VCaP (cell line): ENCODE results near the gene RYR2.

Source experiments
- H3K27ac ChIP-seq: fragments of 450-650 bp; 2 replicates; pipeline ENCODE4 v1.5.1; 2017
- TF ChIP-seq, protein P1 (sequence below): fragments of 450-650 bp; conservative IDR thresholded peaks from 2 replicates; pipeline ENCODE4 v1.5.1; 2017; ENCODE audit warnings: mild to moderate bottlenecking, moderate library complexity

Gene RYR2

DNA sequence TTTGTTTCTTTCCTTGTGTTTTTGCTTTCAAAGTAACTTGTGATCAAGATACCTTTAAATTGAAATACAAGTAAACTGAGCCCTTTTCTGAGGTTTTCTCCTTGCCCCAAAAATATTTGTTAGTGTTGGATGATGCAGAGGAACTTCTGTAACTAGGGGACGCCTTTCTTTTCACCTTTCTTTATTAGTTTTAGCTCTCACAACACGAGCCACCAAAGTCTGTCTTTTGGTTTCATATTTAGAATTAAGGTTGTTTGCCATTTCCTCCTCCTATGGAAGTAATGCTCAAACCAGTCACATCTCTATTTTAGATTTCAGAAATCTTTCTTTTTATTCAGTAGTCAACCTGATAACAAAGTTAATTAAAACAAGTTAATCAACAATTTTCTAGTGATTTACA is 727.9 kb downstream of the RYR2 start:
- no peak overlapping the region for H3K27ac ChIP-seq
- TF ChIP-seq, protein P1, sequence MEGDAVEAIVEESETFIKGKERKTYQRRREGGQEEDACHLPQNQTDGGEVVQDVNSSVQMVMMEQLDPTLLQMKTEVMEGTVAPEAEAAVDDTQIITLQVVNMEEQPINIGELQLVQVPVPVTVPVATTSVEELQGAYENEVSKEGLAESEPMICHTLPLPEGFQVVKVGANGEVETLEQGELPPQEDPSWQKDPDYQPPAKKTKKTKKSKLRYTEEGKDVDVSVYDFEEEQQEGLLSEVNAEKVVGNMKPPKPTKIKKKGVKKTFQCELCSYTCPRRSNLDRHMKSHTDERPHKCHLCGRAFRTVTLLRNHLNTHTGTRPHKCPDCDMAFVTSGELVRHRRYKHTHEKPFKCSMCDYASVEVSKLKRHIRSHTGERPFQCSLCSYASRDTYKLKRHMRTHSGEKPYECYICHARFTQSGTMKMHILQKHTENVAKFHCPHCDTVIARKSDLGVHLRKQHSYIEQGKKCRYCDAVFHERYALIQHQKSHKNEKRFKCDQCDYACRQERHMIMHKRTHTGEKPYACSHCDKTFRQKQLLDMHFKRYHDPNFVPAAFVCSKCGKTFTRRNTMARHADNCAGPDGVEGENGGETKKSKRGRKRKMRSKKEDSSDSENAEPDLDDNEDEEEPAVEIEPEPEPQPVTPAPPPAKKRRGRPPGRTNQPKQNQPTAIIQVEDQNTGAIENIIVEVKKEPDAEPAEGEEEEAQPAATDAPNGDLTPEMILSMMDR, result no peak

DNA sequence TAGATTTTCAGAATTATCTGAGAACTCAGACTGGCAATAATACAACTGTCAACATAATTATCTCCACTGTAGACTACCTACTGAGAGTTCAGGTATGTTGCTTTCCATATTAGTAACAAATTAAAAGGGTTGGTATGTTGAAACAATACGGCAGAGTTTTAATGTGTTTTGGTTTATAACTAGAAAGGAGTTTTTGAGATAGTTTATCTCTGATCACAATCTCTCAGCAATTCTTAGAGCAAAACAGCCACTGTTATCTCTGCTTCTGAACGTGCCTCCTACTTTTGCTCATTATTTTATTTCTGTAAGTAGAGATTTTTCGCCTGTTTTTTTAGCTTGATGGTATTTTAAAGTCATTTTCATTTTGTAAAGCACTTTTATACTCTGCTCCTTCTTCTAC is 730.0 kb downstream of the RYR2 start:
- no peak overlapping the region for H3K27ac ChIP-seq
- TF ChIP-seq, protein P1, result no peak

DNA sequence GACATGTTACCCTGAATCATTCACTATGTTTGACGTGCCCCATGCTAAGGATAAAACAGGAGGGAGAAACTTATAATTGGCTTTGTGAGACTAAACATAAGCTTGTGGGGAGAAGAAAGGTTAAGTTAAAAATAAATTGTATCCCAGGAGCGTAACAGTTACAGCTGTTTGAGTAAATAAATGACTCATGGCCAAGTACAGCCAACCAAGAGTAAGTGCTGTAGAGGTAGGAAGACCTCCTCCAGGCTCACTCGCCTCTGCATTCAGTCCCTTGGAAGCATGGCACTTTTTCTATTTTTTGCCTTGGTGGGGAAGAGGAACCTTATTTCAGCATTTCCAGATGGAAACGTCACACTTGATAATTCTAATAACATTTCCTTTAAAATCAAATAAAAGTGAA is 732.3 kb downstream of the RYR2 start:
- H3K27ac ChIP-seq, result no peak overlapping the region
- TF ChIP-seq, protein P1, result no peak

DNA sequence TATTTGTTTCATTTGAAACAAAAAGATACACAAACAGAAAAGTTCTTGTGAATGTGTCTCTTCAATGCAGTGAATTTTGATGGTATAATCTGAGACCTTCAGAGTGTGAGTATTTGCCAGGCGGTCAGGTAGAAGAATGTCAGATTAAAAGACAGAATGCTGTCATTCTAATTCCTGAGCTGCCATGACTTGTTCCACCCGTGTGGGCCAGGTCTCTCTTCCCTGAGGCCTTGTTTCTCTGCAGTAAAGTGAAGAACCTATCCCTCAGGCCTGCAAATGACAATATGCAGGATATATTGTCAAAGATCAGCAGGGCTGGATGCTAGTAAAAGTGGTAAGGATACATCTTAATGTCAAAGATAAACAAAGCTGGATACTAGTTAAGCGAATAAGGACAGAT is 737.4 kb downstream of the RYR2 start:
- TF ChIP-seq, protein P1, result no peak
- no peak overlapping the region for H3K27ac ChIP-seq

DNA sequence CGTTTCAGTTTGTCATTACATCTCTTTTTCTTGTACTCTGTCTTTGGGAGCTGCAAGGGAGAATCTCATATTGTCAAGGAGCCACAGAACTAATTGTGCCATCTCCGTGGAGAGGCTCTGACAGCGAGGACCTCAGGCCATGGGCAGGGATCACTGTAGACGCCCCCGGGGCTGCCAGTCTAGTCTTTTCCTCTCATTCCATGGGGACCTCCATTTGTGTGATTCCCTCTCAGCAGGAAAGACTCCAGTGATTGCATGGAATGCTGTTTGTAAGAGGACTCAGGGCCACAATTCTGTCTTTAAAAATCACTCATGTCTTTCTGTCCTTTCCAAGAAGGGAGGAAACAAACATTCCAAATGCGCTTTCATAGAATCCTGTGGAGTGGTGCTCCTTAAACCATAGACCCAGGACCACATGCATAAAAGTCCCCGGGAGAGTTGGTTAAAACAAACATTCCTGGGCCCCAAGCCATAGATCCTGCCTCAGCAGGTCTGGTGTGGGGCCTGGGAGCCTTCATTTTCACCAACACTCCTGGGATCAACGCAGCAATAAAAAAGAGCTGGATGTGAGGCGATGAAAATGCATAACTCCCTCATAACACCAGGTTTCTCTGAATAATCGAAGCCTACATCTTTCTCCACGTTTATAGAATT is 744.2 kb downstream of the RYR2 start:
- H3K27ac ChIP-seq, result no peak overlapping the region
- TF ChIP-seq, protein P1, result no peak

DNA sequence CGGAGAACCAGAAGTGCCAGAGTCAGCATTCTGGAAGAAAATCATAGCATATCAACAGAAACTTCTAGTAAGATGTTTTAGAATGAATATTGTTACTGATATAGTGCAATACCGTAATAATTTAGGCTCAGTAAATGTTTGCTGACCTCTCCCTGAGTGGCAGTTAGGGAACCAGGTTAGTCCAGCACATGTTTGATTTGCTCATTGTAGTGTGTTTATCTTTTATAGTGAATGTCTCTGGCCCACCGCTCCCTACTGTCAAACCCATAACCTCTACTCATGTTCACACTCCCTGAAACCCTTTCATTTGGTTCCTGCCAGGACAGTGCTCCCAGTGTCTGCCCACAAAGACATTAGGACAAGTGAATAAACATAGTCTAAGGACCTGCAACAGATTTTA is 746.1 kb downstream of the RYR2 start:
- TF ChIP-seq, protein P1, result no peak
- no peak overlapping the region for H3K27ac ChIP-seq

DNA sequence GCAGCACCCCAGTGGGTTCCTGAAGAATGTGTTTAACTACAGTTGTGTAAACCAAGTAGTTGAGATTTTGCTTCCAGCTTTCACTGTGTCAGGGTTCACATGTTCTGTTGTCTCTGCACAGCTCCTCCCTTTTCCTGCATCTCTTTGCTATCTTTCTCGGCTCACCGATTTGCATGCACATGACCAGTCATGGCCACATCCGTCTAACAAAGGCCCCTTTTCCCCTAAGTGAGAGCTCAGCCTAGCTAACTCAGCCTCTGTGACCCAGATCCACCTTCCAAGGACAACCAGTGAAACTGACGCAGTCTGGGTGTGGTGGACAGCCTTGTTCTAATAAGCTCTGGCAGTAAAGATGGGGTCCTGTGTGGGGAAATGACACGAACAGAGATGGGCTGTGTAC is 747.6 kb downstream of the RYR2 start:
- H3K27ac ChIP-seq, result no peak overlapping the region
- TF ChIP-seq, protein P1, result no peak
